T-helper 17 cell (primary cell): Measurements from ENCODE around the gene CPA1. TPM values are rescaled to one million over a fixed set of nuclear protein-coding genes. Genes with fewer than 3 reads are reported as not detected.

Experiments
- ATAC-seq: fragments of 150-1000 bp; cut with Tn5 transposase; 2 replicates; pipeline ENCODE4 v1.10.0; 2021; ENCODE audit warnings: mild to moderate bottlenecking, moderate library complexity
- DNase-seq, 3 donors: peaks; one replicate each; pipeline versions ENCODE4 v3.0.0 to v3.0.0-alpha.2; 2020 to 2021
- H3K9me3 ChIP-seq: one replicate; pipeline ENCODE4 v1.7.0; 2013; ENCODE audit warnings: low read length, mild to moderate bottlenecking; ENCODE audit not compliant: control insufficient read depth, poor library complexity, severe bottlenecking
- H3K27ac Mint-ChIP-seq: one replicate; pipeline ENCODE4 v1.8.0; 2022; ENCODE audit warnings: mild to moderate bottlenecking, moderate library complexity, mixed read lengths
- H3K27me3 Mint-ChIP-seq: one replicate; pipeline ENCODE4 v1.8.0; 2022; ENCODE audit warnings: mixed read lengths
- H3K36me3 Mint-ChIP-seq: one replicate; pipeline ENCODE4 v1.8.0; 2022; ENCODE audit warnings: low read depth, mixed read lengths
- H3K4me1 Mint-ChIP-seq: one replicate; pipeline ENCODE4 v1.8.0; 2022; ENCODE audit warnings: mild to moderate bottlenecking, mixed read lengths
- H3K4me3 Mint-ChIP-seq: one replicate; pipeline ENCODE4 v1.8.0; 2022; ENCODE audit warnings: mild to moderate bottlenecking, moderate library complexity, mixed read lengths
- total RNA-seq, 4 donors: library from RNA in 2 of 4; stranded (reverse) in 2 of 4; gene quantifications; one replicate each; pipeline ENCODE4 v1.2.3 and lab custom pipeline; 2022 to 2026

CPA1 gene
- total RNA-seq = not detected
- total RNA-seq (lab: John Stamatoyannopoulos, UW) = 0 reads per million in 2 donors

GRCh38 chr7:130379921-130380860, at the start of gene CPA1:
CPA1 (plus strand) TSS chr7:130380494; CDS start chr7:130380521, 27 bp downstream.
- Mint-ChIP-seq H3K27ac (no peak within 1 kb of the TSS), H3K27me3 (peaks cover 5% of the 10 kb centered on the region), H3K4me3 (no peak within 1 kb of the TSS), H3K36me3 (no peaks in the 10 kb centered on the region), H3K4me1 (peaks cover 2% of the 10 kb centered on the region)
- ATAC-seq (no peak), DNase-seq (no peak)
- no peaks in the 10 kb centered on the region for H3K9me3 ChIP-seq

GRCh38 chr7:130332259-130333053, 47.8 kb upstream of the CPA1 start:
- H3K27ac Mint-ChIP-seq = no peak overlapping the region
- DNase-seq (no peak), ATAC-seq (no peak)
- H3K4me1 Mint-ChIP-seq = peaks cover 2% of the 10 kb centered on the region
- no peak overlapping the region for H3K4me3 Mint-ChIP-seq
- H3K27me3 Mint-ChIP-seq = peaks cover 34% of the 10 kb centered on the region
- no peaks in the 10 kb centered on the region for H3K9me3 ChIP-seq
- peaks cover 2% of the 10 kb centered on the region for H3K36me3 Mint-ChIP-seq

- Mint-ChIP-seq H3K27me3 (peaks cover 34% of the 10 kb centered on the region), H3K4me1 (peaks cover 2% of the 10 kb centered on the region), H3K4me3 (no peak overlapping the region), H3K36me3 (peaks cover 2% of the 10 kb centered on the region), H3K27ac (no peak overlapping the region)
- no peaks in the 10 kb centered on the region for H3K9me3 ChIP-seq
- DNase-seq = no peak
- ATAC-seq = no peak
Observed at GRCh38 chr7:130333832-130334231, 46.5 kb upstream of the CPA1 start.

- peaks cover 2% of the 10 kb centered on the region for H3K36me3 Mint-ChIP-seq
- H3K4me1 Mint-ChIP-seq = peaks cover 2% of the 10 kb centered on the region
- peaks cover 34% of the 10 kb centered on the region for H3K27me3 Mint-ChIP-seq
- no peaks in the 10 kb centered on the region for H3K9me3 ChIP-seq
- ATAC-seq (no peak), DNase-seq (no peak)
- H3K27ac Mint-ChIP-seq = no peak overlapping the region
- H3K4me3 Mint-ChIP-seq = no peak overlapping the region
Observed at GRCh38 chr7:130334274-130334673, 46.0 kb upstream of the CPA1 start.

GRCh38 chr7:130337410-130337971, 42.8 kb upstream of the CPA1 start:
- Mint-ChIP-seq H3K4me1 (peaks cover 2% of the 10 kb centered on the region), H3K27me3 (peaks cover 23% of the 10 kb centered on the region), H3K36me3 (no peaks in the 10 kb centered on the region), H3K4me3 (no peak overlapping the region), H3K27ac (no peak overlapping the region)
- ATAC-seq (no peak), DNase-seq (no peak)
- H3K9me3 ChIP-seq = no peaks in the 10 kb centered on the region

- Mint-ChIP-seq H3K4me3 (no peak overlapping the region), H3K27me3 (peaks cover 21% of the 10 kb centered on the region), H3K27ac (no peak overlapping the region), H3K4me1 (peaks cover 2% of the 10 kb centered on the region), H3K36me3 (no peaks in the 10 kb centered on the region)
- ATAC-seq (no peak), DNase-seq (no peak)
- H3K9me3 ChIP-seq = no peaks in the 10 kb centered on the region
Observed at GRCh38 chr7:130338233-130338632, 42.1 kb upstream of the CPA1 start.

- Mint-ChIP-seq H3K4me3 (no peak overlapping the region), H3K4me1 (no peaks in the 10 kb centered on the region), H3K36me3 (no peaks in the 10 kb centered on the region), H3K27ac (no peak overlapping the region), H3K27me3 (no peaks in the 10 kb centered on the region)
- DNase-seq (no peak), ATAC-seq (no peak)
- H3K9me3 ChIP-seq = no peaks in the 10 kb centered on the region
Observed at GRCh38 chr7:130341882-130342281, 38.4 kb upstream of the CPA1 start.

- H3K9me3 ChIP-seq = no peaks in the 10 kb centered on the region
- no peak for DNase-seq
- H3K27ac Mint-ChIP-seq = no peak overlapping the region
- no peaks in the 10 kb centered on the region for H3K4me1 Mint-ChIP-seq
- no peak overlapping the region for H3K4me3 Mint-ChIP-seq
- H3K36me3 Mint-ChIP-seq = no peaks in the 10 kb centered on the region
- H3K27me3 Mint-ChIP-seq = peaks cover 6% of the 10 kb centered on the region
- no peak for ATAC-seq
Observed at GRCh38 chr7:130342701-130343380, 37.5 kb upstream of the CPA1 start.

- no peaks in the 10 kb centered on the region for H3K9me3 ChIP-seq
- ATAC-seq (no peak), DNase-seq (no peak)
- peaks cover 6% of the 10 kb centered on the region for H3K27me3 Mint-ChIP-seq
- no peaks in the 10 kb centered on the region for H3K4me1 Mint-ChIP-seq
- no peak within 1 kb of the TSS for H3K4me3 Mint-ChIP-seq
- H3K36me3 Mint-ChIP-seq = no peaks in the 10 kb centered on the region
- H3K27ac Mint-ChIP-seq = no peak within 1 kb of the TSS
Observed at GRCh38 chr7:130344271-130344866, 35.9 kb upstream of the CPA1 start, which contains the start of gene CPA5. CPA5 (plus strand) TSS chr7:130344816; CDS start chr7:130346486, 1,670 bp downstream.

- no peak for ATAC-seq
- peaks cover 12% of the 10 kb centered on the region for H3K27me3 Mint-ChIP-seq
- DNase-seq = no peak
- no peak overlapping the region for H3K27ac Mint-ChIP-seq
- H3K36me3 Mint-ChIP-seq = no peaks in the 10 kb centered on the region
- H3K9me3 ChIP-seq = no peaks in the 10 kb centered on the region
- H3K4me3 Mint-ChIP-seq = no peak overlapping the region
- H3K4me1 Mint-ChIP-seq = peaks cover 4% of the 10 kb centered on the region
Observed at GRCh38 chr7:130345136-130345535, 35.2 kb upstream of the CPA1 start.

GRCh38 chr7:130345725-130346124, 34.6 kb upstream of the CPA1 start:
- peaks cover 18% of the 10 kb centered on the region for H3K27me3 Mint-ChIP-seq
- DNase-seq = no peak
- no peak overlapping the region for H3K4me3 Mint-ChIP-seq
- no peaks in the 10 kb centered on the region for H3K36me3 Mint-ChIP-seq
- ATAC-seq = no peak
- H3K9me3 ChIP-seq = no peaks in the 10 kb centered on the region
- no peak overlapping the region for H3K27ac Mint-ChIP-seq
- peaks cover 7% of the 10 kb centered on the region for H3K4me1 Mint-ChIP-seq

GRCh38 chr7:130346177-130346905, 34.0 kb upstream of the CPA1 start:
- ATAC-seq (no peak), DNase-seq (no peak)
- Mint-ChIP-seq H3K4me1 (peaks cover 12% of the 10 kb centered on the region), H3K27me3 (peaks cover 24% of the 10 kb centered on the region), H3K4me3 (no peak overlapping the region), H3K27ac (no peak overlapping the region), H3K36me3 (no peaks in the 10 kb centered on the region)
- H3K9me3 ChIP-seq = no peaks in the 10 kb centered on the region
